ENCODE data around the gene FRMD4B. TPM values are rescaled to one million over a fixed set of nuclear protein-coding genes. Genes with fewer than 3 reads are reported as not detected.

The FRMD4B gene
- total and polyA plus RNA-seq, 2 donors (not counting 1 experiment from before 2014, with no cell fraction given) = 0.86 to 1.2 TPM

DNA sequence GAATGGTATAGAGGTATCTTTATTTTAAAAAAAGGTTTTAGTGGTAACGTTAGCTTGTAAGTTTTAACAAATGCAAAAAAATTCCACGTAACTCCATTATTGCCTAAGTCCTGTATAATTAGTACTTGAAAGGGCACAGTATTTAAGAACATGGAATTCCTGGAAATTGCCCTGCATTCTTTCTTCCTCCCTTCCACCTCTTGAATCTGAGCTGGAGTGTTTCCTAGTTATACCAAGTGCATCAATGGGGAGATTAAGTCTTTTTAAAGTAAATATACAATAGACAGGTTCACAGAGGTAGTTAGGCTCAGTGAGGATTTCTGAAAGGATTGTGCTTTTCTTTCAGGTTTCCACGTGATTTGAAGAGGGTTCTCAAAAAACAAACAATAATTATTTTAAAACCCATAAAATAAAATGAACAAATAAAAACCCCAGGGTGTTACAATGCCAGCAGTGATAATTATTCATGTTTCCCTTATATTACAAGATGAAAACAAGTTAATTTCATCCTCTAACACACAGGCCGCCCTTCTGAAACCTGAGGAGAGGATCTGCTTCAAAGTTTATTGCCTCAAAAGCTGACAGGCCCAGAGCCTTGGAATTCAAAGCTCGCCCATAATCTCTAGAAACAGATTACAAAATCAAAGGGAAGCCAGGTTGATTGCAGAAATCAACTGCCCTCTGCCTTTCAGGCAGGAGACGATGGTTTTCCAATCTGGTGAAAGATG, 134.6 kb downstream of the FRMD4B start:
- no peak overlapping the region for H3K4me3 ChIP-seq (replicated peaks in 1 of 4; ENCODE audit: control extremely low read depth in 1 of 4, insufficient read depth in 1 of 4, low read depth in 3 of 4, low read length in 4 of 4)
- no peaks in the 10 kb centered on the region for H3K79me2 ChIP-seq (ENCODE audit: control insufficient read depth, insufficient read depth, low read length)
- H4K20me1 ChIP-seq (ENCODE audit: control insufficient read depth, extremely low read depth, insufficient read depth, low read length) = no peaks in the 10 kb centered on the region
- no peaks in the 10 kb centered on the region for H3K36me3 ChIP-seq (ENCODE audit: control insufficient read depth, insufficient read depth, low read length)
- H3K4me2 ChIP-seq (ENCODE audit: extremely low read depth, insufficient read depth, low read length) = no peak overlapping the region
- no peaks in the 10 kb centered on the region for H3K4me1 ChIP-seq (ENCODE audit: control insufficient read depth, extremely low read depth, insufficient read depth, low read length)
- H3K9me3 ChIP-seq (ENCODE audit: control insufficient read depth, insufficient read depth, low read depth, low read length) = no peaks in the 10 kb centered on the region
- TF ChIP-seq, protein P1, sequence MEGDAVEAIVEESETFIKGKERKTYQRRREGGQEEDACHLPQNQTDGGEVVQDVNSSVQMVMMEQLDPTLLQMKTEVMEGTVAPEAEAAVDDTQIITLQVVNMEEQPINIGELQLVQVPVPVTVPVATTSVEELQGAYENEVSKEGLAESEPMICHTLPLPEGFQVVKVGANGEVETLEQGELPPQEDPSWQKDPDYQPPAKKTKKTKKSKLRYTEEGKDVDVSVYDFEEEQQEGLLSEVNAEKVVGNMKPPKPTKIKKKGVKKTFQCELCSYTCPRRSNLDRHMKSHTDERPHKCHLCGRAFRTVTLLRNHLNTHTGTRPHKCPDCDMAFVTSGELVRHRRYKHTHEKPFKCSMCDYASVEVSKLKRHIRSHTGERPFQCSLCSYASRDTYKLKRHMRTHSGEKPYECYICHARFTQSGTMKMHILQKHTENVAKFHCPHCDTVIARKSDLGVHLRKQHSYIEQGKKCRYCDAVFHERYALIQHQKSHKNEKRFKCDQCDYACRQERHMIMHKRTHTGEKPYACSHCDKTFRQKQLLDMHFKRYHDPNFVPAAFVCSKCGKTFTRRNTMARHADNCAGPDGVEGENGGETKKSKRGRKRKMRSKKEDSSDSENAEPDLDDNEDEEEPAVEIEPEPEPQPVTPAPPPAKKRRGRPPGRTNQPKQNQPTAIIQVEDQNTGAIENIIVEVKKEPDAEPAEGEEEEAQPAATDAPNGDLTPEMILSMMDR (conservative IDR thresholded peaks at IDR 0.05 in 1 of 2, IDR thresholded peaks at IDR 0.05 in 1 of 2; ENCODE audit: low read depth in 1 of 2, low read length in 2 of 2) = no peak
- no peak for TF ChIP-seq EZH2 (IDR thresholded peaks at IDR 0.05; ENCODE audit: low read length, missing control alignments)
- no peak overlapping the region for H2AFZ ChIP-seq (ENCODE audit: low read length)
- no peak for DNase-seq (ENCODE audit: low read depth in 2 of 2)
- H3K27me3 ChIP-seq (ENCODE audit: control insufficient read depth, insufficient read depth, low read length) = peaks cover 4% of the 10 kb centered on the region
- H3K27ac ChIP-seq (ENCODE audit: insufficient read depth, low read length) = no peak overlapping the region
- no peak overlapping the region for H3K9ac ChIP-seq (ENCODE audit: insufficient read depth, low read length)

DNA sequence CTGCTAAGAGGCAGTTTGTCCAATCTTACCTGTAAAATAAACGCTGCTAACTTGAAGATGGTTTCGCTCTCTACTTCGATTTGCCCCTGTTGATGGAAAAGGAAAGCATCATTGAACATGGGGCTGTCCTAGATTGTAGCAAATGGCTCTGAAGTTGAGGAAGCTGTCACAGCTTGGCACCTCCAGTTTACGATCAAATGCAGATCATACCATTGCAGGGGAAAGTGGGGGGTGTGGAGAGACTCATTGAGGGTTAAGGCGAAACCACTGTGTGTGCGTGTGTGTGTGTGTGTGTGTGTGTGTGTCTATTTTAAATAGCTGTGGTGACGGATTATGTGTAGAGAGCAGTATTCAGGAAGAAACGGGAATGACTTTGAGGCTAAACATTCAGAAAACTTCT, 135.9 kb downstream of the FRMD4B start:
- no peak overlapping the region for H3K9ac ChIP-seq (ENCODE audit: insufficient read depth, low read length)
- H3K9me3 ChIP-seq (ENCODE audit: control insufficient read depth, insufficient read depth, low read depth, low read length) = no peaks in the 10 kb centered on the region
- peaks cover 4% of the 10 kb centered on the region for H3K27me3 ChIP-seq (ENCODE audit: control insufficient read depth, insufficient read depth, low read length)
- H3K79me2 ChIP-seq (ENCODE audit: control insufficient read depth, insufficient read depth, low read length) = no peaks in the 10 kb centered on the region
- H3K36me3 ChIP-seq (ENCODE audit: control insufficient read depth, insufficient read depth, low read length) = no peaks in the 10 kb centered on the region
- no peak overlapping the region for H3K27ac ChIP-seq (ENCODE audit: insufficient read depth, low read length)
- H2AFZ ChIP-seq (ENCODE audit: low read length) = no peak overlapping the region
- no peak for TF ChIP-seq EZH2 (IDR thresholded peaks at IDR 0.05; ENCODE audit: low read length, missing control alignments)
- TF ChIP-seq, protein P1 (conservative IDR thresholded peaks at IDR 0.05 in 1 of 2, IDR thresholded peaks at IDR 0.05 in 1 of 2; ENCODE audit: low read depth in 1 of 2, low read length in 2 of 2) = no peak
- peak; percentile 34 to 61 for DNase-seq (ENCODE audit: low read depth in 2 of 2)
- H4K20me1 ChIP-seq (ENCODE audit: control insufficient read depth, extremely low read depth, insufficient read depth, low read length) = no peaks in the 10 kb centered on the region
- H3K4me3 ChIP-seq (replicated peaks in 1 of 4; ENCODE audit: control extremely low read depth in 1 of 4, insufficient read depth in 1 of 4, low read depth in 3 of 4, low read length in 4 of 4) = no peak overlapping the region
- no peaks in the 10 kb centered on the region for H3K4me1 ChIP-seq (ENCODE audit: control insufficient read depth, extremely low read depth, insufficient read depth, low read length)
- H3K4me2 ChIP-seq (ENCODE audit: extremely low read depth, insufficient read depth, low read length) = no peak overlapping the region

DNA sequence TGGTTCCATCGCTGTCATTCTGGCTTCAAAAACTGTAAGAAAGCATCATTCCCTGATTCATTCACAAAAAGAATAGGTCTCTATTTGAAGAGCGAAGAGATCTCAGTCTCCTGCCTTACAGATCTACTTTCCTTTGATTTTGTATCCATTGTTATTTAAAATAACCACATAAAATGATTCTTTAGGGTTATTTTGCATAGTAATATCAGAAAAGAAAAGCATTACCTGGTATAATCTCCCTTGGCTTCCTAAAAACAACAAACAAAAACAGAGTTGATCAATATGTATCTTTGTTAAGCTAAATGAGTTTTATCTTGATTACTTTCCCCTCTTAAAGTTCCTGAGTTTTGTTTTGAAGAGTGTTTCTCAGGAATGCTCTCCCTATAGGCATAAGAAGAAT, 136.9 kb downstream of the FRMD4B start:
- Histone ChIP-seq H3K4me1 (ENCODE audit: control insufficient read depth, extremely low read depth, insufficient read depth, low read length) (no peaks in the 10 kb centered on the region), H3K4me3 (replicated peaks in 1 of 4; ENCODE audit: control extremely low read depth in 1 of 4, insufficient read depth in 1 of 4, low read depth in 3 of 4, low read length in 4 of 4) (no peak overlapping the region), H2AFZ (ENCODE audit: low read length) (no peak overlapping the region), H3K4me2 (ENCODE audit: extremely low read depth, insufficient read depth, low read length) (no peak overlapping the region), H3K9ac (ENCODE audit: insufficient read depth, low read length) (no peak overlapping the region), H4K20me1 (ENCODE audit: control insufficient read depth, extremely low read depth, insufficient read depth, low read length) (no peaks in the 10 kb centered on the region), H3K79me2 (ENCODE audit: control insufficient read depth, insufficient read depth, low read length) (no peaks in the 10 kb centered on the region), H3K27ac (ENCODE audit: insufficient read depth, low read length) (no peak overlapping the region), H3K27me3 (ENCODE audit: control insufficient read depth, insufficient read depth, low read length) (peaks cover 4% of the 10 kb centered on the region), H3K36me3 (ENCODE audit: control insufficient read depth, insufficient read depth, low read length) (no peaks in the 10 kb centered on the region), H3K9me3 (ENCODE audit: control insufficient read depth, insufficient read depth, low read depth, low read length) (no peaks in the 10 kb centered on the region)
- no peak for DNase-seq (ENCODE audit: low read depth in 2 of 2)
- TF ChIP-seq EZH2 (IDR thresholded peaks at IDR 0.05; ENCODE audit: low read length, missing control alignments) = no peak
- TF ChIP-seq, protein P1 (conservative IDR thresholded peaks at IDR 0.05 in 1 of 2, IDR thresholded peaks at IDR 0.05 in 1 of 2; ENCODE audit: low read depth in 1 of 2, low read length in 2 of 2) = no peak
